ENCODE results near the gene GRAMD1C.

- no peak for TF ChIP-seq EZH2phosphoT487 (IDR thresholded peaks at IDR 0.05; ENCODE audit: insufficient read depth, low read depth)
- TF ChIP-seq EZH2 (IDR thresholded peaks at IDR 0.05; ENCODE audit: insufficient read depth, poor library complexity, severe bottlenecking), result no peak
Observed at GRCh38 chr3:113948015-113948917, 109.7 kb downstream of the GRAMD1C start.

Data from GM23248 (cell line).